Measurements from ENCODE around the gene CREB3L1. TPM values are rescaled to one million over a fixed set of nuclear protein-coding genes. Genes with fewer than 3 reads are reported as not detected.

The CREB3L1 gene
- total and polyA plus RNA-seq, 2 of the 13 experiments (the other 11 are each of a cell fraction or from before 2014, with no cell fraction given), result not detected

DNA sequence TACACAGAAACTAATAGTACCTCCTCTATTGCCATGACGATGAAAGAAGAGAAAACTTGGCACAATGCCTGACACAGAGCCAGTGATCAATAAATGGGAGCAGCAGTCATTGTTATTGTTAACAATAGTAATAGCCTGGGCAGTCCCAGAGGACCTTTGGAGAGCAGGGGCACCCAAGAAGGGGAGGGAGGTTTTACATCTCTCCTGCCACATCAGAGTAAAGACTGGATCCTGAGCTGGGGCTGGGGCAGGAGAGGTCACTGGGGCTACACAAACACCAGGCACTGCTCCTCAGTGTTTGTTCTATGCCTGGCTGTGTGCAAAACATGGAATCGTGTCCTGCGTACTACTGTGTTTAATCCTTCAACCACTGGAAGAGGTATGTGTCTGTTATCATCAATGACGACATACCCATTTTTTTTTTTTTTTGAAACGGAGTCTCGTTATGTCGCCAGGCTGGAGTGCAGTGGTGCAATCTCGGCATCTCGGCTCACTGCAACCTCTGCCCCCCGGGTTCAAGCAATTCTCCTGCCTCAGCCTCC lies 25.0 kb upstream of the CREB3L1 start (continued):
- TF ChIP-seq, protein P1, sequence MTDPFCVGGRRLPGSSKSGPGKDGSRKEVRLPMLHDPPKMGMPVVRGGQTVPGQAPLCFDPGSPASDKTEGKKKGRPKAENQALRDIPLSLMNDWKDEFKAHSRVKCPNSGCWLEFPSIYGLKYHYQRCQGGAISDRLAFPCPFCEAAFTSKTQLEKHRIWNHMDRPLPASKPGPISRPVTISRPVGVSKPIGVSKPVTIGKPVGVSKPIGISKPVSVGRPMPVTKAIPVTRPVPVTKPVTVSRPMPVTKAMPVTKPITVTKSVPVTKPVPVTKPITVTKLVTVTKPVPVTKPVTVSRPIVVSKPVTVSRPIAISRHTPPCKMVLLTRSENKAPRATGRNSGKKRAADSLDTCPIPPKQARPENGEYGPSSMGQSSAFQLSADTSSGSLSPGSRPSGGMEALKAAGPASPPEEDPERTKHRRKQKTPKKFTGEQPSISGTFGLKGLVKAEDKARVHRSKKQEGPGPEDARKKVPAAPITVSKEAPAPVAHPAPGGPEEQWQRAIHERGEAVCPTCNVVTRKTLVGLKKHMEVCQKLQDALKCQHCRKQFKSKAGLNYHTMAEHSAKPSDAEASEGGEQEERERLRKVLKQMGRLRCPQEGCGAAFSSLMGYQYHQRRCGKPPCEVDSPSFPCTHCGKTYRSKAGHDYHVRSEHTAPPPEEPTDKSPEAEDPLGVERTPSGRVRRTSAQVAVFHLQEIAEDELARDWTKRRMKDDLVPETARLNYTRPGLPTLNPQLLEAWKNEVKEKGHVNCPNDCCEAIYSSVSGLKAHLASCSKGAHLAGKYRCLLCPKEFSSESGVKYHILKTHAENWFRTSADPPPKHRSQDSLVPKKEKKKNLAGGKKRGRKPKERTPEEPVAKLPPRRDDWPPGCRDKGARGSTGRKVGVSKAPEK (CRISPR knock-in tag; IDR thresholded peaks at IDR 0.05; ENCODE audit: borderline replicate concordance), result no peak
- TF ChIP-seq CEBPB (IDR thresholded peaks at IDR 0.05; ENCODE audit: borderline replicate concordance, low read depth, low read length), result peak; percentile 64; the same call in 1 of the 2 replicates
- peak; percentile 42; the same call in 1 of the 2 replicates for TF ChIP-seq CBX5 (CRISPR knock-in tag; IDR thresholded peaks at IDR 0.05; ENCODE audit: borderline replicate concordance)
- peak; percentile 55; the same call in 1 of the 2 replicates for TF ChIP-seq FOSL2 (CRISPR knock-in tag; IDR thresholded peaks at IDR 0.05)
- TF ChIP-seq ZFP37 (CRISPR knock-in tag; IDR thresholded peaks at IDR 0.05; ENCODE audit: borderline replicate concordance), result no peak
- TF ChIP-seq MAFG (CRISPR knock-in tag; IDR thresholded peaks at IDR 0.05), result no peak
- TF ChIP-seq, protein P2, sequence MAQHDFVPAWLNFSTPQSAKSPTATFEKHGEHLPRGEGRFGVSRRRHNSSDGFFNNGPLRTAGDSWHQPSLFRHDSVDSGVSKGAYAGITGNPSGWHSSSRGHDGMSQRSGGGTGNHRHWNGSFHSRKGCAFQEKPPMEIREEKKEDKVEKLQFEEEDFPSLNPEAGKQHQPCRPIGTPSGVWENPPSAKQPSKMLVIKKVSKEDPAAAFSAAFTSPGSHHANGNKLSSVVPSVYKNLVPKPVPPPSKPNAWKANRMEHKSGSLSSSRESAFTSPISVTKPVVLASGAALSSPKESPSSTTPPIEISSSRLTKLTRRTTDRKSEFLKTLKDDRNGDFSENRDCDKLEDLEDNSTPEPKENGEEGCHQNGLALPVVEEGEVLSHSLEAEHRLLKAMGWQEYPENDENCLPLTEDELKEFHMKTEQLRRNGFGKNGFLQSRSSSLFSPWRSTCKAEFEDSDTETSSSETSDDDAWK (CRISPR knock-in tag; IDR thresholded peaks at IDR 0.05), result no peak
- no peak for TF ChIP-seq YEATS2 (CRISPR knock-in tag; IDR thresholded peaks at IDR 0.05; ENCODE audit: borderline replicate concordance)
- TF ChIP-seq ZMYM3 (CRISPR knock-in tag; IDR thresholded peaks at IDR 0.05), result peak; percentile 60; the same call in 1 of the 2 replicates
- peak; percentile 69; the same call in 1 of the 2 replicates for TF ChIP-seq HNF4G (IDR thresholded peaks at IDR 0.05; ENCODE audit: borderline replicate concordance, low read depth, low read length)
- no peak for TF ChIP-seq HNF4G (CRISPR knock-in tag; IDR thresholded peaks at IDR 0.05; ENCODE audit: borderline replicate concordance, low read depth)
- TF ChIP-seq MXI1 (IDR thresholded peaks at IDR 0.05; ENCODE audit: borderline replicate concordance, low read depth, low read length), result no peak
- no peak for TF ChIP-seq MEIS2 (CRISPR knock-in tag; IDR thresholded peaks at IDR 0.05)
- TF ChIP-seq ZNF292 (CRISPR knock-in tag; IDR thresholded peaks at IDR 0.05; ENCODE audit: borderline replicate concordance, low read depth), result peak; percentile 56; the same call in 1 of the 2 replicates
- TF ChIP-seq FOXP1 (IDR thresholded peaks at IDR 0.05), result no peak
- TF ChIP-seq FOXP1 (CRISPR knock-in tag; IDR thresholded peaks at IDR 0.05), result peak; percentile 67
- peak; percentile 82; the same call in 1 of the 2 replicates for TF ChIP-seq RXRB (CRISPR knock-in tag; IDR thresholded peaks at IDR 0.05; ENCODE audit: borderline replicate concordance)
- TF ChIP-seq, protein P3, sequence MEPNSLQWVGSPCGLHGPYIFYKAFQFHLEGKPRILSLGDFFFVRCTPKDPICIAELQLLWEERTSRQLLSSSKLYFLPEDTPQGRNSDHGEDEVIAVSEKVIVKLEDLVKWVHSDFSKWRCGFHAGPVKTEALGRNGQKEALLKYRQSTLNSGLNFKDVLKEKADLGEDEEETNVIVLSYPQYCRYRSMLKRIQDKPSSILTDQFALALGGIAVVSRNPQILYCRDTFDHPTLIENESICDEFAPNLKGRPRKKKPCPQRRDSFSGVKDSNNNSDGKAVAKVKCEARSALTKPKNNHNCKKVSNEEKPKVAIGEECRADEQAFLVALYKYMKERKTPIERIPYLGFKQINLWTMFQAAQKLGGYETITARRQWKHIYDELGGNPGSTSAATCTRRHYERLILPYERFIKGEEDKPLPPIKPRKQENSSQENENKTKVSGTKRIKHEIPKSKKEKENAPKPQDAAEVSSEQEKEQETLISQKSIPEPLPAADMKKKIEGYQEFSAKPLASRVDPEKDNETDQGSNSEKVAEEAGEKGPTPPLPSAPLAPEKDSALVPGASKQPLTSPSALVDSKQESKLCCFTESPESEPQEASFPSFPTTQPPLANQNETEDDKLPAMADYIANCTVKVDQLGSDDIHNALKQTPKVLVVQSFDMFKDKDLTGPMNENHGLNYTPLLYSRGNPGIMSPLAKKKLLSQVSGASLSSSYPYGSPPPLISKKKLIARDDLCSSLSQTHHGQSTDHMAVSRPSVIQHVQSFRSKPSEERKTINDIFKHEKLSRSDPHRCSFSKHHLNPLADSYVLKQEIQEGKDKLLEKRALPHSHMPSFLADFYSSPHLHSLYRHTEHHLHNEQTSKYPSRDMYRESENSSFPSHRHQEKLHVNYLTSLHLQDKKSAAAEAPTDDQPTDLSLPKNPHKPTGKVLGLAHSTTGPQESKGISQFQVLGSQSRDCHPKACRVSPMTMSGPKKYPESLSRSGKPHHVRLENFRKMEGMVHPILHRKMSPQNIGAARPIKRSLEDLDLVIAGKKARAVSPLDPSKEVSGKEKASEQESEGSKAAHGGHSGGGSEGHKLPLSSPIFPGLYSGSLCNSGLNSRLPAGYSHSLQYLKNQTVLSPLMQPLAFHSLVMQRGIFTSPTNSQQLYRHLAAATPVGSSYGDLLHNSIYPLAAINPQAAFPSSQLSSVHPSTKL (CRISPR knock-in tag; IDR thresholded peaks at IDR 0.05), result peak; percentile 66
- TF ChIP-seq CCDC6 (CRISPR knock-in tag; IDR thresholded peaks at IDR 0.05), result peak; percentile 21; the same call in 1 of the 2 replicates
- TF ChIP-seq HIC2 (CRISPR knock-in tag; IDR thresholded peaks at IDR 0.05; ENCODE audit: low read depth), result peak; percentile 37; the same call in 1 of the 2 replicates
- no peak for TF ChIP-seq ZBTB8A (CRISPR knock-in tag; IDR thresholded peaks at IDR 0.05; ENCODE audit: borderline replicate concordance, low read depth)
